Upper lobe of left lung (tissue), 6 donors: ENCODE data around the gene BAD. TPM values are rescaled to one million over a fixed set of nuclear protein-coding genes. Genes with fewer than 3 reads are reported as not detected.

Source experiments
- ATAC-seq, 2 donors: fragments of 200-7000 bp; cut with Tn5 transposase; one replicate each; pipeline ENCODE4 v1.9.1; 2022; ENCODE audit warnings: mild to moderate bottlenecking in 2 of 2, moderate library complexity in 2 of 2; ENCODE audit not compliant: low FRiP score in 2 of 2
- DNase-seq, 2 donors: peaks; one replicate each; pipeline ENCODE4 v3.0.0-alpha.2; 2019 to 2020
- H3K27ac ChIP-seq, 4 donors: fragments of 200-600 bp; sonication (generic); one replicate each; pipeline ENCODE4 v1.5.1; 2016 to 2019
- H3K27me3 ChIP-seq, 4 donors: fragments of 200-600 bp; sonication (generic); one replicate each; pipeline ENCODE4 v1.5.1; 2017 to 2019
- H3K36me3 ChIP-seq, 4 donors: fragments of 200-600 bp; sonication (generic); one replicate each; pipeline ENCODE4 v1.5.1; 2016 to 2019
- H3K4me1 ChIP-seq, 4 donors: fragments of 200-600 bp; sonication (generic); one replicate each; pipeline ENCODE4 v1.5.1; 2018 to 2019
- H3K4me3 ChIP-seq, 4 donors: fragments of 200-600 bp; sonication (generic); one replicate each; pipeline ENCODE4 v1.5.1; 2017 to 2019; ENCODE audit warnings: mild to moderate bottlenecking in 2 of 4, moderate library complexity in 1 of 4
- H3K9me3 ChIP-seq, 4 donors: fragments of 200-600 bp; sonication (generic); one replicate each; pipeline ENCODE4 v1.5.1; 2018 to 2019
- CTCF ChIP-seq, 6 experiments: fragments of 450-650 bp in 4 of 6; fragments of 200-600 bp in 2 of 6; sonication (generic) in 2 of 6; IDR thresholded peaks; one replicate each; pipeline ENCODE4 v1.5.1; 2016 to 2019; ENCODE audit warnings: antibody characterized with exemption in 6 of 6
- EP300 ChIP-seq, 4 donors: sonication (generic); formaldehyde crosslinking; IDR thresholded peaks; one replicate each; pipeline ENCODE4 v1.5.1; 2017; ENCODE audit warnings: antibody characterized with exemption in 4 of 4, control low read depth in 2 of 4
- POLR2A ChIP-seq, 4 donors: fragments of 450-650 bp; IDR thresholded peaks; one replicate each; pipeline ENCODE4 v1.5.1; 2016 to 2017; ENCODE audit warnings: antibody characterized with exemption in 4 of 4, mild to moderate bottlenecking in 2 of 4
- POLR2AphosphoS5 ChIP-seq, 2 donors: sonication (generic); formaldehyde crosslinking; IDR thresholded peaks; one replicate each; pipeline ENCODE4 v1.5.1; 2017; ENCODE audit warnings: antibody characterized with exemption in 2 of 2
- WGBS, 2 donors: methylation state at CpG; one replicate each; pipeline ENCODE4 v1.1.5; 2017 to 2018; 5-methylcytosine and 5-hydroxymethylcytosine counted together
- total RNA-seq, 6 donors: library from RNA; depleted of rRNA in 4 of 6; stranded (reverse); fragments of >200 nt in 4 of 6; gene quantifications; one replicate each; pipeline versions ENCODE4 v1.1.0 to v1.2.1, GENCODE V29; 2016 to 2021
- donor health status: DM: no; HTN: no; CAD: no; lungs with moderate emphysema.
- donor health status: DM: no; HTN: yes; CAD: no; lungs with severe emphysema.

BAD gene
- total RNA-seq, 6 donors from 2014 or later = 59.7 to 150 (median 80.1) TPM

DNA sequence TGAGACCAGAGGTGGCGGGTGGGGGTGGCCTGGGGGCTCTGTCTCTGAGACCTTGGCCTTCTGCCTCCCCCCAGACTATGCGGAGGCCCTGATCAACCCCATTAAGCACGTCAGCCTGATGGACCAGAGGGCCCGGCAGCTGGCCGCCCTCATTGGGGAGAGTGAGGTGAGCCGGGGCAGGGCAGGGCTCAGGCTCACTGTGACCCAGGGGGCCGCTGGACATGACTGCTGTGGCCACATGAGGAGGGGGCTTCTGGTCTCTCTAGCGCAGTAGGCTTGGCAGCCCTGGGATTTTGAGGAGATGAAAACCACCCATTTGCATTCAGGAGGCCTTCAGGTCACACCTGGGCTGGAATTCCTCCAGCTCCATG, 20.5 kb downstream of the BAD start:
- Histone ChIP-seq H3K4me3 (no peak overlapping the region), H3K4me1 (peaks cover 17 to 20% (median 20%) of the 10 kb centered on the region in 4 donors), H3K36me3 (peaks cover 10 to 79% (median 70%) of the 10 kb centered on the region in 4 donors), H3K9me3 (no peaks in the 10 kb centered on the region), H3K27ac (no peak overlapping the region), H3K27me3 (no peaks in the 10 kb centered on the region)
- TF ChIP-seq CTCF (IDR thresholded peaks at IDR 0.05) (no peak), POLR2AphosphoS5 (IDR thresholded peaks at IDR 0.05) (no peak), EP300 (IDR thresholded peaks at IDR 0.05) (no peak), POLR2A (IDR thresholded peaks at IDR 0.05) (no peak)
- 80 to 99% methylated on average over 3 to 8 of the region's 8 CpGs for WGBS, 2 donors
- DNase-seq (peak in 1 of 2 donors; percentile 7), ATAC-seq (no peak)

- H3K27ac ChIP-seq = no peak overlapping the region
- 81 to 89% methylated on average over 12 to 22 of the region's 29 CpGs for WGBS, 2 donors
- TF ChIP-seq EP300 (IDR thresholded peaks at IDR 0.05) = no peak
- no peak for TF ChIP-seq POLR2AphosphoS5 (IDR thresholded peaks at IDR 0.05)
- TF ChIP-seq POLR2A (IDR thresholded peaks at IDR 0.05) = no peak
- TF ChIP-seq CTCF (IDR thresholded peaks at IDR 0.05) = no peak
- peaks cover 14 to 86% (median 76%) of the 10 kb centered on the region in 4 donors for H3K36me3 ChIP-seq
- DNase-seq (no peak), ATAC-seq (no peak)
- H3K9me3 ChIP-seq = no peaks in the 10 kb centered on the region
- H3K4me1 ChIP-seq = peaks cover 10 to 14% (median 13%) of the 10 kb centered on the region in 4 donors
- no peaks in the 10 kb centered on the region for H3K27me3 ChIP-seq
- no peak overlapping the region for H3K4me3 ChIP-seq
Measured at GRCh38 chr11:64263021-64263946, 21.2 kb downstream of the BAD start.

GRCh38 chr11:64262271-64263002, 22.0 kb downstream of the BAD start:
- Histone ChIP-seq H3K4me3 (no peak overlapping the region), H3K4me1 (peaks cover 3 to 5% (median 5%) of the 10 kb centered on the region in 4 donors), H3K27ac (no peak overlapping the region), H3K9me3 (no peaks in the 10 kb centered on the region), H3K27me3 (no peaks in the 10 kb centered on the region), H3K36me3 (peaks cover 14 to 94% (median 82%) of the 10 kb centered on the region in 4 donors)
- DNase-seq = peak in 1 of 2 donors; percentile 78
- TF ChIP-seq EP300 (IDR thresholded peaks at IDR 0.05) (no peak), POLR2AphosphoS5 (IDR thresholded peaks at IDR 0.05) (no peak), CTCF (IDR thresholded peaks at IDR 0.05) (no peak), POLR2A (IDR thresholded peaks at IDR 0.05) (no peak)
- no peak for ATAC-seq
- WGBS, 2 donors = 92 to 94% methylated on average over 32 to 36 of the region's 42 CpGs

DNA sequence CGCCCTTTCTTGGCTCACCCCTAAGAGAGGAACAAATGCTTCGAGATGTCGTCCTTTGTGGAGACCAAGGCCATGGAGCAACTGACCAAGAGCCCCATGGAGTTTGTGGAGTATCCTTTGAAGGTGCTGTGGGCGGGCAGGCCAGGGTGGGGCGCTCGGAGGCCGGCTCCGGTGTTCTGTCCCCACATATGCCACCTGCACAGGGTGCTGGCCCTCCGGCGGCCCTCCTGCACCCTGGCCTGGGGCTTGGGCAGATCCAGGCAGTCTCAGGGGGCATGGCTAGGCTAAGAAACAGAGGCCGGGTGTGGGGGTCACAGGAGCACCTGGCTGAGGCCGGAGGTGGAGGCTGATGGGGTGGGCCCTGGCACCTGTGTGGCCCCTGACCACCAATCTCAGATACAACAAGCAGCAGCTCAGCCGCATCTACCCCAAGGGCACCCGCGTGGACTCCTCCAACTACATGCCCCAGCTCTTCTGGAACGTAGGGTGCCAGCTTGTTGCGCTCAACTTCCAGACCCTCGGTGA, 22.8 kb downstream of the BAD start:
- WGBS, 2 donors = 95 to 96% methylated on average over 8 to 13 of the region's 18 CpGs
- no peaks in the 10 kb centered on the region for H3K9me3 ChIP-seq
- H3K4me3 ChIP-seq = no peak overlapping the region
- DNase-seq = peak in 1 of 2 donors; percentile 79
- H3K36me3 ChIP-seq = peaks cover 15 to 97% (median 84%) of the 10 kb centered on the region in 4 donors
- H3K4me1 ChIP-seq = no peaks in the 10 kb centered on the region
- ATAC-seq = no peak
- no peak overlapping the region for H3K27ac ChIP-seq
- TF ChIP-seq POLR2AphosphoS5 (IDR thresholded peaks at IDR 0.05) = no peak
- TF ChIP-seq EP300 (IDR thresholded peaks at IDR 0.05) = no peak
- no peaks in the 10 kb centered on the region for H3K27me3 ChIP-seq

DNA sequence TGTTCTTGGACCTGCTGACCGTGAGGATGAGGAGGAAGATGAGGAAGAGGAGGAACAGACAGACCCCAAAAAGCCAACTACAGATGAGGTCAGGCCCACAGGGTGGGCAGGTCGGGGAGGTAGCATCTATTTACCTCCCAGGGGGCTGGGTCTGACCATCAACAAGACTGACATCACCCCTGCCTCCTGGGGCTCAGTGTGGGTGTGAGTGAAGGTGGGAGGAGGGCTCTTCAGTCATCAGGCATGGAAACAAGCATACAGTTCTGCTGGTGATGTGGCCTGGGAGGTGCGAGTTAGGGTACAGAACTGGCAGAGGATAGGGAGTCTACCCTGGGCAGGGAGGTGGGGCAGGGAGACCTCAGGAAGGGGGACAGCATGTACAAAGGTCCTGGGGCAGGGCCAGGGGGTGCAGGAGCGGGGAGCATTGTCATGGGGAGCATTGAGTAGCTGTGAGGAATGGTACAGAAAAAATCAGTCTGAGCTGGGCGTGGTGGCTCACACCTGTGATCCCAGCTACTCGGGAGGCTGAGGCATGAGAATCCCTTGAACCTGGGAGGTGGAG, 24.2 kb downstream of the BAD start:
- WGBS, 2 donors = 88 to 95% methylated on average over 6 of the region's 6 CpGs
- no peak overlapping the region for H3K4me3 ChIP-seq
- no peak overlapping the region for H3K27ac ChIP-seq
- no peaks in the 10 kb centered on the region for H3K27me3 ChIP-seq
- ATAC-seq = no peak
- H3K36me3 ChIP-seq = peaks cover 19 to 96% (median 83%) of the 10 kb centered on the region in 4 donors
- H3K4me1 ChIP-seq = no peaks in the 10 kb centered on the region
- TF ChIP-seq EP300 (IDR thresholded peaks at IDR 0.05) = no peak
- no peak for TF ChIP-seq CTCF (IDR thresholded peaks at IDR 0.05)
- no peak for TF ChIP-seq POLR2AphosphoS5 (IDR thresholded peaks at IDR 0.05)
- TF ChIP-seq POLR2A (IDR thresholded peaks at IDR 0.05) = no peak
- no peak for DNase-seq
- no peaks in the 10 kb centered on the region for H3K9me3 ChIP-seq
